ENCODE results near the gene PSME1.

DNA sequence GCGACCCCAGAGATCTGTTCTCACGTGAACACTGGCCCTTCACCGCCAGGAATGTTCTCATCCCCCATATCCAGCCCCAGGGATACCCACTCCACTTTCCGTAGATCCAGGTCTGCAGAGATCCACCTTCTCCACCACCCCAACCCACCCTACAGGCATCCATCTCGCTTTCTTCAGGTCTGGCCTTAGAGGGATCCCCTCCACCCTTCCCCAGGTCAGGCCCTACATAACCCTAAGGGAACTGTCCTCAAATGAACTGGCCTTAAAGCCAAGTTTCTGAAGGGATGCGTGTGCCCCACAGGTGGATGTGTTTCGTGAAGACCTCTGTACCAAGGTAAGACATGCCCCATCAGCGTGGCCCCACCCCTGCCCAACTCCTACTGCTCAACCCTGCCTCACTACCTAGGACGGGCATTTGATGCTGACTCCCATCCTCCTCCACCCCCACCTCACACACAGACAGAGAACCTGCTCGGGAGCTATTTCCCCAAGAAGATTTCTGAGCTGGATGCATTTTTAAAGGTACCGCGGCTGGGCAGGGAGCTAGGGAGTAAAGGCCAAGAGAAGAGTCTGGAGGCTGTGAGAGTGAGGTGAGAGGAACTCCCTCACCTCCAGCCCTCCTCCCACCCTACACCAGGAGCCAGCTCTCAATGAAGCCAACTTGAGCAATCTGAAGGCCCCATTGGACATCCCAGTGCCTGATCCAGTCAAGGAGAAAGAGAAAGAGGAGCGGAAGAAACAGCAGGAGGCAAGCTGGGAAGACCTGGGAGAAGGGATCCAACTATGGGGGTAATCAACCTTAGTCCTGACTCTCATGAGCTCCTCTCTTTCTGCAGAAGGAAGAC lies 912 bp downstream of the PSME1 start:
- TF ChIP-seq RAD21 (IDR thresholded peaks at IDR 0.05; ENCODE audit: low read depth) (no peak), TCF12 (IDR thresholded peaks at IDR 0.05; ENCODE audit: low read depth) (no peak), EP300 (IDR thresholded peaks at IDR 0.05; ENCODE audit: borderline replicate concordance) (no peak), TAF1 (IDR thresholded peaks at IDR 0.05; ENCODE audit: low read depth) (no peak), CREB1 (IDR thresholded peaks at IDR 0.05; ENCODE audit: low read depth) (no peak), EGR1 (IDR thresholded peaks at IDR 0.05) (no peak)
- TF ChIP-seq, protein P1, sequence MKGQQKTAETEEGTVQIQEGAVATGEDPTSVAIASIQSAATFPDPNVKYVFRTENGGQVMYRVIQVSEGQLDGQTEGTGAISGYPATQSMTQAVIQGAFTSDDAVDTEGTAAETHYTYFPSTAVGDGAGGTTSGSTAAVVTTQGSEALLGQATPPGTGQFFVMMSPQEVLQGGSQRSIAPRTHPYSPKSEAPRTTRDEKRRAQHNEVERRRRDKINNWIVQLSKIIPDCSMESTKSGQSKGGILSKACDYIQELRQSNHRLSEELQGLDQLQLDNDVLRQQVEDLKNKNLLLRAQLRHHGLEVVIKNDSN (IDR thresholded peaks at IDR 0.05), result no peak

All from Ishikawa (cell line).